ENCODE measurements around the gene GATAD2A. TPM values are rescaled to one million over a fixed set of nuclear protein-coding genes. Genes with fewer than 3 reads are reported as not detected.

The GATAD2A gene
- total and polyA plus RNA-seq, 2 donors from 2014 or later = 18.0 to 91.0 TPM

DNA sequence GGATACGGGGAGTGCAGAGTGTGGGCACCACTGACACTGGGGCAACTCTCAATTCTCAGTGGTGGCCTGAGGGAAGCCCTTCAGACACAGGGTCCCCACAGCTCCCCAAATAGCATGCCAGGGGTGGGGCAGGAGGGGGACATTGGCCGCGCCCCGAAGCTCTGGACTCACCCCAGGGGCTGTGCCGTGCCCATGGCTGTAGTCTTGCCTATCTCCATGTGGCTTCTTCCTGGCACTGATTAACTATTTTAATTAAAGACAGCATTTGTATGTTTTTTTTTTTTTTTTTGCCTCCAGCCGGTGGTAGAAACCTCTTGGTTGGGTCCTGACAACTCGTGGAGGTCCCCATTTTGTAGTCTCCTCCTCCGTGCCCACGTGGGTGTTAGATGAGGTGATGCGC lies 23.3 kb downstream of the GATAD2A start:
- FAIRE-seq (no peak), DNase-seq (no peak)
- H3K9ac ChIP-seq (ENCODE audit: low read length in 3 of 3) = no peak overlapping the region
- no peak overlapping the region for H3K4me3 ChIP-seq (ENCODE audit: low read length in 3 of 3)
- H3K27ac ChIP-seq (ENCODE audit: low read depth in 2 of 2, low read length in 2 of 2) = no peak overlapping the region
- H3K36me3 ChIP-seq (ENCODE audit: control insufficient read depth in 2 of 3, insufficient read depth in 3 of 3, low read length in 3 of 3) = no peaks in the 10 kb centered on the region
- TF ChIP-seq, protein P1, sequence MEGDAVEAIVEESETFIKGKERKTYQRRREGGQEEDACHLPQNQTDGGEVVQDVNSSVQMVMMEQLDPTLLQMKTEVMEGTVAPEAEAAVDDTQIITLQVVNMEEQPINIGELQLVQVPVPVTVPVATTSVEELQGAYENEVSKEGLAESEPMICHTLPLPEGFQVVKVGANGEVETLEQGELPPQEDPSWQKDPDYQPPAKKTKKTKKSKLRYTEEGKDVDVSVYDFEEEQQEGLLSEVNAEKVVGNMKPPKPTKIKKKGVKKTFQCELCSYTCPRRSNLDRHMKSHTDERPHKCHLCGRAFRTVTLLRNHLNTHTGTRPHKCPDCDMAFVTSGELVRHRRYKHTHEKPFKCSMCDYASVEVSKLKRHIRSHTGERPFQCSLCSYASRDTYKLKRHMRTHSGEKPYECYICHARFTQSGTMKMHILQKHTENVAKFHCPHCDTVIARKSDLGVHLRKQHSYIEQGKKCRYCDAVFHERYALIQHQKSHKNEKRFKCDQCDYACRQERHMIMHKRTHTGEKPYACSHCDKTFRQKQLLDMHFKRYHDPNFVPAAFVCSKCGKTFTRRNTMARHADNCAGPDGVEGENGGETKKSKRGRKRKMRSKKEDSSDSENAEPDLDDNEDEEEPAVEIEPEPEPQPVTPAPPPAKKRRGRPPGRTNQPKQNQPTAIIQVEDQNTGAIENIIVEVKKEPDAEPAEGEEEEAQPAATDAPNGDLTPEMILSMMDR (IDR thresholded peaks at IDR 0.05; ENCODE audit: borderline replicate concordance, extremely low read depth, insufficient read depth) = no peak
- H3K27me3 ChIP-seq (ENCODE audit: control insufficient read depth, insufficient read depth, low read length) = no peaks in the 10 kb centered on the region
- peaks cover 0 to 15% (median 14%) of the 10 kb centered on the region in 3 donors for H3K4me1 ChIP-seq (ENCODE audit: control insufficient read depth in 2 of 3, insufficient read depth in 2 of 3, low read depth in 1 of 3, low read length in 3 of 3)
- intact Hi-C loops (cut with DNase I) = no loop called here
- H3K9me3 ChIP-seq (ENCODE audit: control insufficient read depth in 2 of 3, insufficient read depth in 1 of 3, low read length in 3 of 3) = no peaks in the 10 kb centered on the region

DNA sequence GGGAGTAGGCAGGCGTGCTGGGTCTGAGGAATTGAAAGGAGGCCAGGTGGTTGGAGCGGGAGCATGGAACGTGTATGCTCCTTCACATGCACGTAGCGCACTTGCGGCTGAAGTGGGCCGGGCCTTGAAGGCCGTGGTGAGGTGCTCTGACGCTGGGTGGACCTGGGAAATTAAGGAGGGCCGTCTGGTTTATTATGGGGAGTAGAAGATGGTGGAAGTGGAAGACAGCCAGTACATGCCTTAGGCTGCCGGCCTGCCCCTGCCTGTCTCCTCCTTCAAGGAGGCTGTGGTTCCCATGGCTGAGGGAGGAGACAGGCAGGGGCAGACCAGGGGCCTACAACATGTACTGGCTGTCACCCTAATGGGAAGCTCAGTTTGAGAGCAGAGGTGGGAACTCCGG lies 23.9 kb downstream of the GATAD2A start:
- TF ChIP-seq, protein P1 (IDR thresholded peaks at IDR 0.05; ENCODE audit: borderline replicate concordance, extremely low read depth, insufficient read depth) = no peak
- peaks cover 0 to 18% (median 15%) of the 10 kb centered on the region in 3 donors for H3K4me1 ChIP-seq (ENCODE audit: control insufficient read depth in 2 of 3, insufficient read depth in 2 of 3, low read depth in 1 of 3, low read length in 3 of 3)
- no peak overlapping the region for H3K4me3 ChIP-seq (ENCODE audit: low read length in 3 of 3)
- DNase-seq = no peak
- H3K27ac ChIP-seq (ENCODE audit: low read depth in 2 of 2, low read length in 2 of 2) = no peak overlapping the region
- no peaks in the 10 kb centered on the region for H3K9me3 ChIP-seq (ENCODE audit: control insufficient read depth in 2 of 3, insufficient read depth in 1 of 3, low read length in 3 of 3)
- no peaks in the 10 kb centered on the region for H3K36me3 ChIP-seq (ENCODE audit: control insufficient read depth in 2 of 3, insufficient read depth in 3 of 3, low read length in 3 of 3)
- no peaks in the 10 kb centered on the region for H3K27me3 ChIP-seq (ENCODE audit: control insufficient read depth, insufficient read depth, low read length)
- H3K9ac ChIP-seq (ENCODE audit: low read length in 3 of 3) = no peak overlapping the region
- FAIRE-seq = no peak
- intact Hi-C loops (cut with DNase I) = no loop called here

DNA sequence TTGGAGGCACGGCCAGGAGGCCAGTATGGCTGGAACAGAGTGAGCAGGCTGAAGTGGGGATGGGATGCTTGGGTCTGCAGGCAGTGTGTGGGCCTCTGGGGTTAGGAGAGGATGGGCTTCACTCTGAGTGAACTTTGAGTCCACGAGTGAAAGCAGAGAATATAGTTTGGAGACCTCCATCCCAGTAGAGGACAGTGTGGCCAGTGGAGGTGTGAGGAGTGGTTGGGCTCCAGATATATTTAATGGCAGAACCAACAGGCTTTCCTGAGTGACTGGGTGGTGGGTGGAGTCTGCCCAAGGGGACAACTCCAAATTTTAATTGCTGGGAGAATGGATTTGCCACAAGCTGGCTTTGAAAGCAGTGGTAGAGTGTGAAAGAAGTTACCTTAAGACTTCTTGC lies 27.3 kb downstream of the GATAD2A start:
- intact Hi-C loops (cut with DNase I) = no loop called here
- DNase-seq (no peak), FAIRE-seq (no peak)
- Histone ChIP-seq H3K4me1 (ENCODE audit: control insufficient read depth in 2 of 3, insufficient read depth in 2 of 3, low read depth in 1 of 3, low read length in 3 of 3) (peaks cover 0 to 20% (median 19%) of the 10 kb centered on the region in 3 donors), H3K27me3 (ENCODE audit: control insufficient read depth, insufficient read depth, low read length) (no peaks in the 10 kb centered on the region), H3K4me3 (ENCODE audit: low read length in 3 of 3) (no peak overlapping the region), H3K27ac (ENCODE audit: low read depth in 2 of 2, low read length in 2 of 2) (no peak overlapping the region), H3K9me3 (ENCODE audit: control insufficient read depth in 2 of 3, insufficient read depth in 1 of 3, low read length in 3 of 3) (no peaks in the 10 kb centered on the region), H3K9ac (ENCODE audit: low read length in 3 of 3) (no peak overlapping the region), H3K36me3 (ENCODE audit: control insufficient read depth in 2 of 3, insufficient read depth in 3 of 3, low read length in 3 of 3) (no peaks in the 10 kb centered on the region)
- TF ChIP-seq, protein P1 (IDR thresholded peaks at IDR 0.05; ENCODE audit: borderline replicate concordance, extremely low read depth, insufficient read depth) = no peak

DNA sequence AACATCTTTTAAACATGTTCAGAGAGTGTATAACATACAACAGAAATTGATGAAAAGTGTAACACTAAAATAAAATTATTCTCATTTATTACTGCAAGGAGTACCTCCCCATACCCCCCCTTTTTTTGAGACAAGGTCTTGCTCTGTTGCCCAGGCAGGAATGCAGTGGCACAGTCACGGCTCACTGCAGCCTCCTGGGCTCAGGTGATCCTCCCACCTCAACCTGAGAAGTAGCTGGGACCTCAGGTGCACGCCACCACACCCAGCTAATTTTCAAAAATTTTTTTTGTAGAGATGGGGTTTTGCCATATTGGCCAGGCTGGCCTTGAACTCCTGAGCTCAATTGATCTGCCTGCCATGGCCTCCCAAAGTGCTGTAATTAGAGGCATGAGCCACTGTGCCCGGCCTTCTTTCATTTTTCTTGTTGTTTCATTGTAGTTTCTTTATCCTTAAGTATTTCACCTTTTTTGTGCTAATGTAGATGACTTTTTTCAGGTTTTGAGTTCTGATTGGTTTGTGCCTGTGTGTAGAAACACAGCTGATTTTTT lies 28.3 kb downstream of the GATAD2A start:
- no peaks in the 10 kb centered on the region for H3K9me3 ChIP-seq (ENCODE audit: control insufficient read depth in 2 of 3, insufficient read depth in 1 of 3, low read length in 3 of 3)
- no peak for DNase-seq
- H3K4me1 ChIP-seq (ENCODE audit: control insufficient read depth in 2 of 3, insufficient read depth in 2 of 3, low read depth in 1 of 3, low read length in 3 of 3) = peaks cover 0 to 19% (median 16%) of the 10 kb centered on the region in 3 donors
- no peak overlapping the region for H3K27ac ChIP-seq (ENCODE audit: low read depth in 2 of 2, low read length in 2 of 2)
- no peak overlapping the region for H3K4me3 ChIP-seq (ENCODE audit: low read length in 3 of 3)
- H3K27me3 ChIP-seq (ENCODE audit: control insufficient read depth, insufficient read depth, low read length) = no peaks in the 10 kb centered on the region
- TF ChIP-seq, protein P1 (IDR thresholded peaks at IDR 0.05; ENCODE audit: borderline replicate concordance, extremely low read depth, insufficient read depth) = no peak
- H3K9ac ChIP-seq (ENCODE audit: low read length in 3 of 3) = no peak overlapping the region
- no peaks in the 10 kb centered on the region for H3K36me3 ChIP-seq (ENCODE audit: control insufficient read depth in 2 of 3, insufficient read depth in 3 of 3, low read length in 3 of 3)
- FAIRE-seq = no peak
- intact Hi-C loops (cut with DNase I) = no loop called here

Data from kidney (tissue), 14 donors.